ENCODE measurements around the gene CLDN34.

Gene CLDN34

GRCh38 chrX:10015723-10016518 is 48.8 kb downstream of the CLDN34 start:
- Histone ChIP-seq H2BK120ac (ENCODE audit: low read depth, low read length) (peak overlapping the region; percentile 34), H3K14ac (ENCODE audit: low read length in 2 of 2) (no peak overlapping the region), H2BK12ac (ENCODE audit: low read length in 2 of 2) (no peak overlapping the region), H2AK5ac (ENCODE audit: low read length, severe bottlenecking) (no peak overlapping the region), H3K4me1 (ENCODE audit: control insufficient read depth, insufficient read depth, low read depth, low read length) (peaks cover 4% of the 10 kb centered on the region), H2BK15ac (ENCODE audit: low read depth, poor library complexity, severe bottlenecking) (no peak overlapping the region), H3K4me3 (ENCODE audit: insufficient read depth in 1 of 2, low read depth in 1 of 2, low read length in 2 of 2) (peak overlapping the region; percentile 68 to 77), H3K36me3 (ENCODE audit: control insufficient read depth in 1 of 2, insufficient read depth in 2 of 2, low read depth in 1 of 2, low read length in 2 of 2) (no peaks in the 10 kb centered on the region), H3K9ac (ENCODE audit: low read length) (peak overlapping the region; percentile 83), H3K23ac (ENCODE audit: low read length in 2 of 2) (no peak overlapping the region), H3K9me3 (ENCODE audit: control insufficient read depth, low read length) (no peaks in the 10 kb centered on the region), H3K18ac (ENCODE audit: low read depth in 1 of 2, low read length in 2 of 2) (peak overlapping the region; percentile 62), H4K8ac (ENCODE audit: low read length) (peak overlapping the region; percentile 28), H2AFZ (ENCODE audit: low read depth, low read length) (no peak overlapping the region), H3K4ac (ENCODE audit: low read depth in 1 of 2, low read length in 2 of 2) (peak overlapping the region in 1 of 2 experiments; percentile 67), H2BK5ac (ENCODE audit: low read depth, low read length, poor library complexity, severe bottlenecking) (peak overlapping the region; percentile 79), H3K4me2 (ENCODE audit: low read length, poor library complexity, severe bottlenecking) (peak overlapping the region; percentile 78), H3K79me1 (replicated peaks; ENCODE audit: low read length, poor library complexity, severe bottlenecking) (peaks cover 3% of the 10 kb centered on the region), H4K91ac (ENCODE audit: low read length) (peak overlapping the region; percentile 27), H3K27ac (ENCODE audit: low read length, poor library complexity, severe bottlenecking) (peak overlapping the region; percentile 53), H3K27me3 (ENCODE audit: control insufficient read depth in 1 of 2, insufficient read depth in 1 of 2, low read length in 2 of 2) (peaks cover 0 to 3% of the 10 kb centered on the region in 2 experiments)
- under 1% methylated on average over 40 of the region's 87 CpGs for WGBS
- peak; percentile 77 for DNase-seq

DNA sequence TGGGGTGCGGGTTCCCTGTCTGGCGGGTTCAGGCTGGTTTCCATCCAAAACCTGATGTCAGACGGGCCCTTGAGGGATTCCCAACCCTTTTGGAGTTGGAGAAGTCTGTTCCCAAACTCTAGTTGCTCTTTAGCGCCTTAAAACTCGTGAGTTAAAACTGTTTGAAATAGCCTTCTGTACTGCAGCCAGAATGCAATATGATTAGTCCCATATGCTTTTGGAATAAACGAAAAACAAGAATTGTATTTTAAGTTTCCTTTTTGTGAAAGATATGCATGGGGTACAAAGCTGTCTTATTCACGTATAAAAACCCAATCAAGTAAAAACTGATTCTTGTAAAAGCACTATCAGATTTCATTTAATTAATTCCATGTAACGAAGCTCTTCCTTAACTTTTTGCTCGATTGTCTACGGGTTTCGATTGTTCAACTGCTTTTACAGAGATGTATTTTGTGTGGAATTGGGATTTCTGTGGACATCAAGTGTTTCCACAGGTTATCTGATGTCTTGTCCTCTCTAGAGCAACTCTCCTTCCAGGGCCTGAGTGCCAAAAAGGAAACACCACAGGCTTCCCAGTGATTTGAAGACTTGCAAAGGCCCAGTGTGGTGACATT is 49.5 kb downstream of the CLDN34 start:
- no peak overlapping the region for H2BK15ac ChIP-seq (ENCODE audit: low read depth, poor library complexity, severe bottlenecking)
- H3K27me3 ChIP-seq (ENCODE audit: control insufficient read depth in 1 of 2, insufficient read depth in 1 of 2, low read length in 2 of 2) = peaks cover 0 to 3% of the 10 kb centered on the region in 2 experiments
- H2BK5ac ChIP-seq (ENCODE audit: low read depth, low read length, poor library complexity, severe bottlenecking) = no peak overlapping the region
- no peak overlapping the region for H2AFZ ChIP-seq (ENCODE audit: low read depth, low read length)
- H3K4me3 ChIP-seq (ENCODE audit: insufficient read depth in 1 of 2, low read depth in 1 of 2, low read length in 2 of 2) = peak overlapping the region; percentile 68 to 77
- H3K27ac ChIP-seq (ENCODE audit: low read length, poor library complexity, severe bottlenecking) = peak overlapping the region; percentile 57
- H2BK12ac ChIP-seq (ENCODE audit: low read length in 2 of 2) = no peak overlapping the region
- peak overlapping the region in 1 of 2 experiments; percentile 17 for H3K4ac ChIP-seq (ENCODE audit: low read depth in 1 of 2, low read length in 2 of 2)
- WGBS = 0% methylated on average over 3 of the region's 11 CpGs
- H4K91ac ChIP-seq (ENCODE audit: low read length) = no peak overlapping the region
- H3K36me3 ChIP-seq (ENCODE audit: control insufficient read depth in 1 of 2, insufficient read depth in 2 of 2, low read depth in 1 of 2, low read length in 2 of 2) = no peaks in the 10 kb centered on the region
- H4K8ac ChIP-seq (ENCODE audit: low read length) = peak overlapping the region; percentile 28
- peaks cover 4% of the 10 kb centered on the region for H3K4me1 ChIP-seq (ENCODE audit: control insufficient read depth, insufficient read depth, low read depth, low read length)
- no peak for DNase-seq
- peaks cover 3% of the 10 kb centered on the region for H3K79me1 ChIP-seq (replicated peaks; ENCODE audit: low read length, poor library complexity, severe bottlenecking)
- no peak overlapping the region for H2AK5ac ChIP-seq (ENCODE audit: low read length, severe bottlenecking)
- H3K4me2 ChIP-seq (ENCODE audit: low read length, poor library complexity, severe bottlenecking) = peak overlapping the region; percentile 78
- H3K23ac ChIP-seq (ENCODE audit: low read length in 2 of 2) = no peak overlapping the region
- H3K18ac ChIP-seq (ENCODE audit: low read depth in 1 of 2, low read length in 2 of 2) = peak overlapping the region; percentile 18 to 62
- H3K9me3 ChIP-seq (ENCODE audit: control insufficient read depth, low read length) = no peaks in the 10 kb centered on the region
- peak overlapping the region; percentile 83 for H3K9ac ChIP-seq (ENCODE audit: low read length)
- peak overlapping the region; percentile 19 for H2BK120ac ChIP-seq (ENCODE audit: low read depth, low read length)
- no peak overlapping the region for H3K14ac ChIP-seq (ENCODE audit: low read length in 2 of 2)

- H2BK15ac ChIP-seq (ENCODE audit: low read depth, poor library complexity, severe bottlenecking) = no peak overlapping the region
- H3K4ac ChIP-seq (ENCODE audit: low read depth in 1 of 2, low read length in 2 of 2) = no peak overlapping the region
- H3K4me2 ChIP-seq (ENCODE audit: low read length, poor library complexity, severe bottlenecking) = no peak overlapping the region
- peaks cover 0 to 3% of the 10 kb centered on the region in 2 experiments for H3K27me3 ChIP-seq (ENCODE audit: control insufficient read depth in 1 of 2, insufficient read depth in 1 of 2, low read length in 2 of 2)
- 7% methylated on average over 2 of the region's 8 CpGs for WGBS
- H2BK120ac ChIP-seq (ENCODE audit: low read depth, low read length) = no peak overlapping the region
- no peak overlapping the region for H3K23ac ChIP-seq (ENCODE audit: low read length in 2 of 2)
- H3K4me3 ChIP-seq (ENCODE audit: insufficient read depth in 1 of 2, low read depth in 1 of 2, low read length in 2 of 2) = no peak overlapping the region
- H3K36me3 ChIP-seq (ENCODE audit: control insufficient read depth in 1 of 2, insufficient read depth in 2 of 2, low read depth in 1 of 2, low read length in 2 of 2) = no peaks in the 10 kb centered on the region
- H3K9me3 ChIP-seq (ENCODE audit: control insufficient read depth, low read length) = no peaks in the 10 kb centered on the region
- H3K14ac ChIP-seq (ENCODE audit: low read length in 2 of 2) = no peak overlapping the region
- no peak overlapping the region for H3K27ac ChIP-seq (ENCODE audit: low read length, poor library complexity, severe bottlenecking)
- H2BK5ac ChIP-seq (ENCODE audit: low read depth, low read length, poor library complexity, severe bottlenecking) = no peak overlapping the region
- H2AK5ac ChIP-seq (ENCODE audit: low read length, severe bottlenecking) = no peak overlapping the region
- H2AFZ ChIP-seq (ENCODE audit: low read depth, low read length) = no peak overlapping the region
- no peak overlapping the region for H4K8ac ChIP-seq (ENCODE audit: low read length)
- peak; percentile 60 for DNase-seq
- peaks cover 4% of the 10 kb centered on the region for H3K79me1 ChIP-seq (replicated peaks; ENCODE audit: low read length, poor library complexity, severe bottlenecking)
- H4K91ac ChIP-seq (ENCODE audit: low read length) = no peak overlapping the region
- peaks cover 9% of the 10 kb centered on the region for H3K4me1 ChIP-seq (ENCODE audit: control insufficient read depth, insufficient read depth, low read depth, low read length)
- no peak overlapping the region for H2BK12ac ChIP-seq (ENCODE audit: low read length in 2 of 2)
- no peak overlapping the region for H3K18ac ChIP-seq (ENCODE audit: low read depth in 1 of 2, low read length in 2 of 2)
- no peak overlapping the region for H3K9ac ChIP-seq (ENCODE audit: low read length)
These were observed 50.7 kb downstream of the CLDN34 start for GRCh38 chrX:10017872-10018271.

All from mesenchymal stem cell (in vitro differentiated cells and primary cell).